Ovary (tissue), 3 donors: ENCODE measurements around the gene VDR.

Source experiments
- CTCF ChIP-seq, 3 donors: fragments of 450-650 bp in 2 of 3; fragments of 200-600 bp in 1 of 3; IDR thresholded peaks; one replicate each; pipeline versions ENCODE4 v1.5.1 to v1.8.0; 2016 to 2022; ENCODE audit warnings: antibody characterized with exemption in 3 of 3, mild to moderate bottlenecking in 1 of 3
- EP300 ChIP-seq: sonication (generic); formaldehyde crosslinking; IDR thresholded peaks from one replicate; pipeline ENCODE4 v1.6.1; 2017; ENCODE audit warnings: antibody characterized with exemption
- POLR2A ChIP-seq: fragments of 450-650 bp; IDR thresholded peaks from one replicate; pipeline ENCODE4 v1.6.1; 2017; ENCODE audit warnings: antibody characterized with exemption, mild to moderate bottlenecking, moderate library complexity
- donor health status: DM: no; HTN: no; CAD: no.

DNA sequence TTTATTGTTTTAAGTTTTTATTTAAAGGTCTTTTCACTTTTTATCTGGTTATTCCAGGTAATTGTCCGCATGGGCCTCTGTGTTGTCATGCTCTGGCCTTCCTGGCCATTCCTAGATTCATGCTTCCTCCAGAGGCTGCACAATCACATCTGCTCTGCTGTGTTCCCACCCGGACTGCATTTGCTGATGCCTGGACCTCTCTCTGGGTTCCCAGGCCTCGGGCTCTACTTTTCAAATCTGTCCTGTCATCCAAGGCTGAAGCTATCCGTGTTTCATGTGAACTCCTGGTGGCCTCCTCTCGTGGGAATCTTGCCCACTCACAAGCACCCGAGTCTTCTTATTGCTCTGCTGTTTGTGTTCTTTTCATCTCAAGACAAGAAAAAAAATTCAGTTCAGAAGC is 16.1 kb upstream of the VDR start:
- no peak for TF ChIP-seq CTCF (IDR thresholded peaks at IDR 0.05)
- TF ChIP-seq POLR2A, result no peak
- TF ChIP-seq EP300, result no peak
